Hepatocyte (in vitro differentiated cells): ENCODE measurements around the gene JMJD1C.

Source experiments
- EZH2 ChIP-seq: fragments of 200-600 bp; sonication (generic); IDR thresholded peaks from 2 replicates; pipeline ENCODE4 v1.6.1; 2016; ENCODE audit warnings: antibody characterized with exemption, mild to moderate bottlenecking, borderline replicate concordance
- TF ChIP-seq, protein P1 (sequence below): fragments of 200-600 bp; sonication (generic); IDR thresholded peaks from 2 replicates; pipeline ENCODE4 v1.5.1; 2016; ENCODE audit warnings: antibody characterized with exemption, mild to moderate bottlenecking; ENCODE audit not compliant: poor library complexity

DNA sequence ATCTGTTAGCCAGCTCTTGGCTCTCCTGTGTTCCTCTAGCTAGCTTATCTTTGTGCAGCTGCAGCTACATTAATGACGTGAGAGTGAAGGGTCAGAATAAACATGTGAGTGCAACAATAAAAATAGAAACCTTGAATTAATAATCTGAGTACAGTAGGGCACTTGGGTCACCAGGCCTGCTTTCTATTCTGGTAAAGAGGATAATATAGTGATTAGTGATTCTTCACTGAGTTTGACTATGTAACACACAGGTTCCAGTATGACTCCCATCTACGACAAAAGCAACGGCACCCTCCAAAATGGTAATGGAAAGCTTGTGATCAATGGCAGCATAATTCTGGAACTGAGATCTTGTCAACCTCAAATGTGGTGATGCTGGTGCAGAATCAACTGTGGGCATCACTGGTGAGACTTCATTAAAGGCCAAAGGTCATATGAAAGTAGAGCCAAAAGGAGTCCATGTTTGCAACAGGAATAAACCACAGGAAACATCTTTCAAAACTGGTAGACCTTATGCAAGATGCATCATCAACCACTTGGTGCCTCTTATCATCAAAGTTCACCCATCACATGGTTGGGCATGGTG lies 255.1 kb downstream of the JMJD1C start:
- TF ChIP-seq, protein P1, sequence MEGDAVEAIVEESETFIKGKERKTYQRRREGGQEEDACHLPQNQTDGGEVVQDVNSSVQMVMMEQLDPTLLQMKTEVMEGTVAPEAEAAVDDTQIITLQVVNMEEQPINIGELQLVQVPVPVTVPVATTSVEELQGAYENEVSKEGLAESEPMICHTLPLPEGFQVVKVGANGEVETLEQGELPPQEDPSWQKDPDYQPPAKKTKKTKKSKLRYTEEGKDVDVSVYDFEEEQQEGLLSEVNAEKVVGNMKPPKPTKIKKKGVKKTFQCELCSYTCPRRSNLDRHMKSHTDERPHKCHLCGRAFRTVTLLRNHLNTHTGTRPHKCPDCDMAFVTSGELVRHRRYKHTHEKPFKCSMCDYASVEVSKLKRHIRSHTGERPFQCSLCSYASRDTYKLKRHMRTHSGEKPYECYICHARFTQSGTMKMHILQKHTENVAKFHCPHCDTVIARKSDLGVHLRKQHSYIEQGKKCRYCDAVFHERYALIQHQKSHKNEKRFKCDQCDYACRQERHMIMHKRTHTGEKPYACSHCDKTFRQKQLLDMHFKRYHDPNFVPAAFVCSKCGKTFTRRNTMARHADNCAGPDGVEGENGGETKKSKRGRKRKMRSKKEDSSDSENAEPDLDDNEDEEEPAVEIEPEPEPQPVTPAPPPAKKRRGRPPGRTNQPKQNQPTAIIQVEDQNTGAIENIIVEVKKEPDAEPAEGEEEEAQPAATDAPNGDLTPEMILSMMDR, result no peak
- TF ChIP-seq EZH2, result no peak
